ENCODE measurements around the gene SLC27A3.

- TF ChIP-seq CTCF (IDR thresholded peaks at IDR 0.05) (no peak), POLR2A (IDR thresholded peaks at IDR 0.05) (no peak)
These were observed 21.0 kb downstream of the SLC27A3 start for GRCh38 chr1:153795934-153796785.

Data from upper lobe of left lung (tissue), 4 donors.